Endothelial cell of umbilical vein (primary cell): ENCODE measurements around the gene CHD5. TPM values are rescaled to one million over a fixed set of nuclear protein-coding genes. Genes with fewer than 3 reads are reported as not detected.

Experiments
- BruUV-seq: library from RNA; stranded (reverse); fragments of 400-500 nt; replicated peaks from 2 replicates; lab custom pipeline; 2021; lab: Mats Ljungman, UMichigan
- CTCF ChIA-PET: fragments of 300-600, 350-600 bp; sonication (Branson Sonifier 250); formaldehyde crosslinking; loops from one replicate; lab custom pipeline; 2021; ENCODE audit warnings: antibody characterized with exemption, inconsistent platforms; lab: Charles Lee
- POLR2A ChIA-PET: fragments of 300-600, 350-600 bp; sonication (Branson Sonifier 250); formaldehyde crosslinking; loops from one replicate; lab custom pipeline; 2021; ENCODE audit warnings: antibody characterized with exemption, inconsistent platforms; lab: Charles Lee
- DNase-seq: peaks from one replicate; pipeline ENCODE4 v3.0.0-alpha.2; 2011; ENCODE audit warnings: low read depth, low spot score
- FAIRE-seq: peaks from 2 replicates; lab custom pipeline; 2011; peaks lifted over from hg19 to GRCh38; lab: Jason Lieb, UNC
- H2AFZ ChIP-seq: 2 replicates; pipeline ENCODE4 v1.6.0; 2012; ENCODE audit warnings: low read depth, low read length, control low read depth, inconsistent platforms
- H3K27ac ChIP-seq: 2 replicates; pipeline ENCODE4 v1.5.1; 2011; ENCODE audit warnings: low read depth, mild to moderate bottlenecking, control low read depth, low read length, moderate library complexity; ENCODE audit not compliant: insufficient read depth
- H3K27me3 ChIP-seq, 2 experiments: 2 replicates each; pipeline versions ENCODE4 v1.6.0 to v1.6.1; 2011; ENCODE audit warnings: low read length in 2 of 2, mixed read lengths in 1 of 2; ENCODE audit not compliant: control insufficient read depth in 2 of 2, insufficient read depth in 2 of 2
- H3K36me3 ChIP-seq, 2 experiments: 2 replicates in 1 of 2; 3 replicates in 1 of 2; pipeline ENCODE4 v1.5.1; 2011; ENCODE audit warnings: low read length in 2 of 2, mild to moderate bottlenecking in 1 of 2, moderate library complexity in 1 of 2; ENCODE audit not compliant: control insufficient read depth in 2 of 2, insufficient read depth in 2 of 2; ENCODE audit errors: extremely low read depth in 1 of 2
- H3K4me1 ChIP-seq: 3 replicates; pipeline ENCODE4 v1.5.1; 2011; ENCODE audit warnings: mild to moderate bottlenecking, low read length; ENCODE audit not compliant: control insufficient read depth, insufficient read depth; ENCODE audit errors: extremely low read depth
- H3K4me2 ChIP-seq: 2 replicates; pipeline ENCODE4 v1.6.1; 2011; ENCODE audit warnings: low read length, control low read depth, mixed read lengths; ENCODE audit not compliant: insufficient read depth
- H3K4me3 ChIP-seq, 3 experiments: fragments of 200-600 bp in 1 of 3; sonication (generic), shearing (Covaris generic) in 1 of 3; replicated peaks in 1 of 3; 2 replicates each; pipeline ENCODE4 v1.5.1; 2011 to 2016; ENCODE audit warnings: control low read depth in 3 of 3, low read length in 3 of 3, mild to moderate bottlenecking in 2 of 3, inconsistent platforms in 1 of 3, low read depth in 1 of 3, moderate library complexity in 1 of 3; ENCODE audit not compliant: insufficient read depth in 1 of 3
- H3K79me2 ChIP-seq: 2 replicates; pipeline ENCODE4 v1.6.0; 2012; ENCODE audit warnings: low read length, inconsistent platforms; ENCODE audit not compliant: control insufficient read depth, insufficient read depth
- H3K9ac ChIP-seq: replicated peaks from 2 replicates; pipeline ENCODE3; 2011; ENCODE audit warnings: low read length, control low read depth; ENCODE audit not compliant: insufficient read depth; ENCODE audit errors: extremely low read depth
- H3K9me1 ChIP-seq: replicated peaks from 3 replicates; pipeline ENCODE4 v1.6.0; 2011; ENCODE audit warnings: mild to moderate bottlenecking, low read length; ENCODE audit not compliant: control insufficient read depth, insufficient read depth; ENCODE audit errors: extremely low read depth
- H3K9me3 ChIP-seq: replicated peaks from 2 replicates; pipeline ENCODE4 v1.5.1; 2012; ENCODE audit warnings: low read length, inconsistent platforms; ENCODE audit not compliant: control insufficient read depth, insufficient read depth
- H4K20me1 ChIP-seq: replicated peaks from 2 replicates; pipeline ENCODE3; 2011; ENCODE audit warnings: mild to moderate bottlenecking, low read length; ENCODE audit not compliant: control insufficient read depth, insufficient read depth; ENCODE audit errors: extremely low read depth
- CTCF ChIP-seq, 2 donors: IDR thresholded peaks; 1 replicate in 1 of 2; 2 replicates in 1 of 2; pipeline ENCODE4 v1.5.1; 2011; ENCODE audit warnings: low read length in 2 of 2, mild to moderate bottlenecking in 2 of 2, moderate library complexity in 2 of 2, control low read depth in 1 of 2, inconsistent platforms in 1 of 2, low read depth in 1 of 2; ENCODE audit not compliant: insufficient read depth in 1 of 2; ENCODE audit errors: extremely low read depth in 1 of 2
- EZH2 ChIP-seq: IDR thresholded peaks from 2 replicates; pipeline ENCODE4 v1.6.1; 2012; ENCODE audit warnings: borderline replicate concordance, low read depth, mild to moderate bottlenecking, moderate library complexity, low read length, inconsistent platforms; ENCODE audit not compliant: severe bottlenecking
- FOS ChIP-seq: IDR thresholded peaks from 2 replicates; pipeline ENCODE4 v1.6.1; 2011; ENCODE audit warnings: mild to moderate bottlenecking, low read length, moderate library complexity, borderline replicate concordance; ENCODE audit not compliant: insufficient read depth
- GATA2 ChIP-seq: IDR thresholded peaks from 2 replicates; pipeline ENCODE4 v1.7.0; 2011; ENCODE audit warnings: low read depth, mild to moderate bottlenecking, moderate library complexity, mixed read lengths, low read length; ENCODE audit not compliant: insufficient read length, insufficient read depth
- JUN ChIP-seq: IDR thresholded peaks from 2 replicates; pipeline ENCODE4 v1.6.1; 2011; ENCODE audit warnings: borderline replicate concordance, low read depth; ENCODE audit not compliant: insufficient read length, insufficient read depth
- MAX ChIP-seq: IDR thresholded peaks from 2 replicates; pipeline ENCODE4 v1.6.1; 2011; ENCODE audit not compliant: insufficient read depth, insufficient read length
- MYC ChIP-seq: IDR thresholded peaks from one replicate; pipeline ENCODE4 v1.6.1; 2011; ENCODE audit warnings: mild to moderate bottlenecking, low read depth, low read length
- POLR2A ChIP-seq: IDR thresholded peaks from 2 replicates; pipeline ENCODE4 v1.6.1; 2012; ENCODE audit warnings: low read depth, mild to moderate bottlenecking, control low read depth, low read length
- POLR2AphosphoS5 ChIP-seq: IDR thresholded peaks from 2 replicates; pipeline ENCODE4 v1.6.1; 2012; ENCODE audit warnings: low read depth, mild to moderate bottlenecking, control low read depth, low read length, moderate library complexity; ENCODE audit not compliant: insufficient read depth
- dilution Hi-C: fragments of 300-500 bp; cut with MboI; formaldehyde crosslinking; loops from one replicate; pipeline ENCODE4 v1.15.0; 2019; ENCODE audit warnings: low sequenced_read_pairs; ENCODE audit not compliant: extremely low pct_ligation_motif_present
- intact Hi-C: fragments of 100-400 bp; cut with micrococcal nuclease; formaldehyde crosslinking; loops from one replicate; pipeline ENCODE4 v1.10.0; 2022
- polyA plus RNA-seq, 4 experiments: library from polyadenylated mRNA; depleted of rRNA in 3 of 4; stranded (reverse) in 3 of 4; unstranded in 1 of 4; fragments of >200 nt; gene quantifications; 2 replicates each; pipeline versions ENCODE4 v1.2.1 to v1.2.3, GENCODE V29; 2011 to 2012; ENCODE audit warnings: missing spikeins in 1 of 4
- total RNA-seq: library from RNA; stranded (reverse); gene quantifications from 2 replicates; pipeline ENCODE4 v1.2.3, GENCODE V29; 2021

The CHD5 gene
- total and polyA plus RNA-seq, 2 donors (not counting 3 experiments of a cell fraction or from before 2014, with no cell fraction given), result 0.04 to 0.11 TPM

- Histone ChIP-seq H3K9me1 (no peaks in the 10 kb centered on the region), H3K9ac (no peak overlapping the region), H3K4me2 (no peak overlapping the region), H3K4me1 (no peaks in the 10 kb centered on the region), H3K36me3 (no peaks in the 10 kb centered on the region), H3K4me3 (no peak overlapping the region), H3K27ac (no peak overlapping the region), H3K9me3 (no peaks in the 10 kb centered on the region), H2AFZ (no peak overlapping the region), H4K20me1 (no peaks in the 10 kb centered on the region), H3K27me3 (no peaks in the 10 kb centered on the region), H3K79me2 (no peaks in the 10 kb centered on the region)
- TF ChIP-seq MAX, result no peak
- no peak for TF ChIP-seq CTCF (IDR thresholded peaks at IDR 0.05; ENCODE audit: extremely low read depth in 1 of 2, insufficient read depth in 1 of 2, low read depth in 1 of 2, low read length in 2 of 2)
- no peak for TF ChIP-seq JUN
- no peak for TF ChIP-seq POLR2AphosphoS5
- no peak for TF ChIP-seq GATA2
- no peak for TF ChIP-seq EZH2
- TF ChIP-seq POLR2A, result no peak
- TF ChIP-seq FOS, result no peak
- TF ChIP-seq MYC, result no peak
- BruUV-seq, result no TSS peak
- POLR2A ChIA-PET, result no interaction called here
- no peak for DNase-seq
- CTCF ChIA-PET, result interaction anchor here (1.0 kb wide), 1 partner anchor 23 kb away, joined by 3 read pairs; no protein-coding TSS in a partner anchor
- intact Hi-C loops (no loop called here), dilution Hi-C loops (no loop called here)
- no peak for FAIRE-seq
Measured at GRCh38 chr1:6131561-6131960, 48.6 kb downstream of the CHD5 start.
